C4-2B (cell line): ENCODE data around the gene SCRT2.
A peak's percentile ranks its signal among the peaks of the same experiment; 100 is the strongest.

Experiments
- H3K27ac ChIP-seq: fragments of 450-650 bp; 2 replicates; pipeline ENCODE4 v1.5.1; 2017
- CTCF ChIP-seq: fragments of 450-650 bp; conservative IDR thresholded peaks from 2 replicates; pipeline ENCODE4 v1.5.1; 2017; ENCODE audit warnings: mild to moderate bottlenecking
- ZFX ChIP-seq: fragments of 450-650 bp; IDR thresholded peaks from 2 replicates; pipeline ENCODE4 v1.6.1; 2017

SCRT2 gene

GRCh38 chr20:708956-709355 lies 33.4 kb upstream of the SCRT2 start:
- no peak for TF ChIP-seq CTCF
- TF ChIP-seq ZFX, result no peak

GRCh38 chr20:707451-708110 lies 32.0 kb upstream of the SCRT2 start:
- no peak for TF ChIP-seq CTCF
- TF ChIP-seq ZFX, result no peak
- no peak overlapping the region for H3K27ac ChIP-seq

More at GRCh38 chr20:708956-709355, 33.4 kb upstream of the SCRT2 start:
- no peak overlapping the region for H3K27ac ChIP-seq

GRCh38 chr20:706366-706885 lies 30.8 kb upstream of the SCRT2 start:
- no peak overlapping the region for H3K27ac ChIP-seq
- TF ChIP-seq ZFX, result no peak
- TF ChIP-seq CTCF, result no peak

- H3K27ac ChIP-seq, result no peak overlapping the region
- TF ChIP-seq ZFX (no peak), CTCF (no peak)
These were observed 29.1 kb upstream of the SCRT2 start for GRCh38 chr20:704726-705125.

- no peak overlapping the region for H3K27ac ChIP-seq
- TF ChIP-seq CTCF, result no peak
- no peak for TF ChIP-seq ZFX
These were observed 27.8 kb upstream of the SCRT2 start for GRCh38 chr20:703426-703825.

- no peak for TF ChIP-seq CTCF
- no peak for TF ChIP-seq ZFX
- H3K27ac ChIP-seq, result no peak overlapping the region
These were observed 27.4 kb upstream of the SCRT2 start for GRCh38 chr20:703006-703405.

GRCh38 chr20:701401-702129 lies 26.0 kb upstream of the SCRT2 start:
- peak overlapping the region; percentile 64 for H3K27ac ChIP-seq
- TF ChIP-seq ZFX (no peak), CTCF (no peak)
